OCI-LY7 (cell line): Measurements from ENCODE around the gene ETV1. TPM values are rescaled to one million over a fixed set of nuclear protein-coding genes. Genes with fewer than 3 reads are reported as not detected.

Experiments used
- BruUV-seq: library from RNA; stranded (reverse); fragments of 400-500 nt; replicated peaks from 2 replicates; lab custom pipeline; 2021; lab: Mats Ljungman, UMichigan
- CTCF ChIA-PET: fragments of 300-600 bp; sonication (Branson Sonifier 250); formaldehyde crosslinking; loops from one replicate; lab custom pipeline; 2022; ENCODE audit warnings: antibody characterized with exemption; ENCODE audit not compliant: unreplicated experiment; lab: Charles Lee
- POLR2A ChIA-PET: fragments of 300-600 bp; sonication (Branson Sonifier 250); formaldehyde crosslinking; loops from one replicate; lab custom pipeline; 2022; ENCODE audit warnings: antibody characterized with exemption; lab: Charles Lee
- DNase-seq: peaks from one replicate; pipeline ENCODE4 v3.0.0-alpha.2; 2015; ENCODE audit warnings: low spot score
- H2AFZ ChIP-seq: fragments of 200-600 bp; sonication (generic), shearing (Covaris generic); 2 replicates; pipeline ENCODE4 v1.6.1; 2014; ENCODE audit warnings: mild to moderate bottlenecking, antibody characterized with exemption, low read length, moderate library complexity
- H3K27ac ChIP-seq: fragments of 200-600 bp; sonication (generic); 2 replicates; pipeline ENCODE4 v1.5.1; 2014; ENCODE audit warnings: mixed run types, low read depth, mild to moderate bottlenecking, moderate library complexity, low read length, inconsistent platforms; ENCODE audit not compliant: poor library complexity, severe bottlenecking
- H3K36me3 ChIP-seq: fragments of 200-600 bp; sonication (generic); 2 replicates; pipeline ENCODE4 v1.6.1; 2014; ENCODE audit warnings: mild to moderate bottlenecking, antibody characterized with exemption, low read length, moderate library complexity, mixed read lengths; ENCODE audit not compliant: insufficient read depth
- H3K4me1 ChIP-seq: fragments of 200-600 bp; sonication (generic); 2 replicates; pipeline ENCODE4 v1.5.1; 2014; ENCODE audit warnings: mild to moderate bottlenecking, low read length; ENCODE audit not compliant: insufficient read depth, poor library complexity, severe bottlenecking
- H3K4me2 ChIP-seq: fragments of 200-600 bp; sonication (generic); 2 replicates; pipeline ENCODE4 v1.6.1; 2014; ENCODE audit warnings: mild to moderate bottlenecking, low read length
- H3K4me3 ChIP-seq: fragments of 200-600 bp; sonication (generic); 2 replicates; pipeline ENCODE4 v1.5.1; 2014; ENCODE audit warnings: mild to moderate bottlenecking, low read depth, low read length; ENCODE audit not compliant: poor library complexity, severe bottlenecking
- H3K79me2 ChIP-seq: fragments of 200-600 bp; sonication (generic); 2 replicates; pipeline ENCODE4 v1.6.1; 2016; ENCODE audit warnings: low read depth, mild to moderate bottlenecking, low read length, moderate library complexity, mixed read lengths; ENCODE audit not compliant: insufficient read depth
- H3K9me2 ChIP-seq: fragments of 200-600 bp; sonication (generic); 2 replicates; pipeline ENCODE4 v1.6.1; 2016; ENCODE audit warnings: mild to moderate bottlenecking, low read length, mixed read lengths; ENCODE audit not compliant: insufficient read depth
- H3K9me3 ChIP-seq: fragments of 200-600 bp; sonication (generic); 2 replicates; pipeline ENCODE4 v1.6.1; 2014; ENCODE audit warnings: mild to moderate bottlenecking, mixed run types, low read length, mixed read lengths
- H4K20me1 ChIP-seq: fragments of 200-600 bp; sonication (generic); 2 replicates; pipeline ENCODE4 v1.6.1; 2014; ENCODE audit warnings: mild to moderate bottlenecking, antibody characterized with exemption, low read length, moderate library complexity, mixed read lengths; ENCODE audit not compliant: insufficient read depth
- EZH2phosphoT487 ChIP-seq: fragments of 200-600 bp; sonication (generic); IDR thresholded peaks from 2 replicates; pipeline ENCODE4 v1.6.1; 2018; ENCODE audit warnings: low read depth, borderline replicate concordance, mild to moderate bottlenecking, mixed run types, antibody characterized with exemption, low read length, moderate library complexity, mixed read lengths
- intact Hi-C: fragments of 100-400 bp; cut with micrococcal nuclease; formaldehyde crosslinking; loops from one replicate; pipeline ENCODE4 v1.10.0; 2022; ENCODE audit not compliant: unreplicated experiment
- total RNA-seq, 2 experiments: library from RNA; depleted of rRNA in 1 of 2; stranded (reverse); fragments of >200 nt in 1 of 2; shearing (Covaris generic) in 1 of 2; gene quantifications; 2 replicates each; pipeline ENCODE4 v1.2.3, GENCODE V29; 2014 to 2022
- TF ChIP-seq, protein P1 (sequence below): fragments of 200-600 bp; sonication (generic); conservative IDR thresholded peaks from 2 replicates; pipeline ENCODE4 v1.5.1; 2014; ENCODE audit warnings: mild to moderate bottlenecking, antibody characterized with exemption, low read length, moderate library complexity, mixed read lengths

The ETV1 gene
- total RNA-seq, 2 experiments from 2014 or later: not detected

DNA sequence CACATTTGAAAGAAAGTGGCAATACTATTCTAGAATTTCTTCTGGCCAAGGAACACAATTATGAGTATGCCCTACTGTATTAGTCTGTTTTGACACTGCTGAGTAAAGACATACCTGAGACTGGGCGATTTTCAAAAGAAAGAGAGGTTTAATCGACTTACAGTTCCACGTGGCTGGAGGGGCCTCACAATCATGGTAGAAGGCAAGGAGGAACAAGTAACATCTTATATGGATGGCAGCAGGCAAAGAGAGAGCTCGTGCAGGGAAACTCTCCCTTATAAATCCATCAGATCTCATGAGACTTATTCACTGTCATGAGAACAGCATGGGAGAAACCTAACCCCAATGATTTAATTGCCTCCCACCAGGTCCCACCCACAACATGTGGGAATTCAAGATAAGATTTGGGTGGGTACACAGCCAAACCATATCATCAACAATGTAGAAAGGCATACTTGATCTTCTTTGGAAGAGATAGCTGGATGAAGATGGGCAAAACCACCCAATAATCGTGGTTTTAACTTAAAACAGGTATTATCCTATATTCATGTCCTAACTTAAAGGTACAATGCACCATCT, 113.9 kb downstream of the ETV1 start:
- Histone ChIP-seq H3K4me2 (no peak overlapping the region), H2AFZ (no peak overlapping the region), H3K4me3 (no peak overlapping the region), H3K9me2 (no peaks in the 10 kb centered on the region), H3K9me3 (no peaks in the 10 kb centered on the region), H3K79me2 (no peaks in the 10 kb centered on the region), H3K36me3 (no peaks in the 10 kb centered on the region), H3K27ac (no peak overlapping the region), H4K20me1 (no peaks in the 10 kb centered on the region), H3K4me1 (no peaks in the 10 kb centered on the region)
- BruUV-seq: no TSS peak
- CTCF ChIA-PET: no interaction called here
- no peak for DNase-seq
- intact Hi-C loops: no loop called here
- POLR2A ChIA-PET: interaction anchor here (1.4 kb wide), 1 partner anchor 7 kb away, joined by 3 read pairs; no protein-coding TSS in a partner anchor
- TF ChIP-seq, protein P1, sequence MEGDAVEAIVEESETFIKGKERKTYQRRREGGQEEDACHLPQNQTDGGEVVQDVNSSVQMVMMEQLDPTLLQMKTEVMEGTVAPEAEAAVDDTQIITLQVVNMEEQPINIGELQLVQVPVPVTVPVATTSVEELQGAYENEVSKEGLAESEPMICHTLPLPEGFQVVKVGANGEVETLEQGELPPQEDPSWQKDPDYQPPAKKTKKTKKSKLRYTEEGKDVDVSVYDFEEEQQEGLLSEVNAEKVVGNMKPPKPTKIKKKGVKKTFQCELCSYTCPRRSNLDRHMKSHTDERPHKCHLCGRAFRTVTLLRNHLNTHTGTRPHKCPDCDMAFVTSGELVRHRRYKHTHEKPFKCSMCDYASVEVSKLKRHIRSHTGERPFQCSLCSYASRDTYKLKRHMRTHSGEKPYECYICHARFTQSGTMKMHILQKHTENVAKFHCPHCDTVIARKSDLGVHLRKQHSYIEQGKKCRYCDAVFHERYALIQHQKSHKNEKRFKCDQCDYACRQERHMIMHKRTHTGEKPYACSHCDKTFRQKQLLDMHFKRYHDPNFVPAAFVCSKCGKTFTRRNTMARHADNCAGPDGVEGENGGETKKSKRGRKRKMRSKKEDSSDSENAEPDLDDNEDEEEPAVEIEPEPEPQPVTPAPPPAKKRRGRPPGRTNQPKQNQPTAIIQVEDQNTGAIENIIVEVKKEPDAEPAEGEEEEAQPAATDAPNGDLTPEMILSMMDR: no peak
- TF ChIP-seq EZH2phosphoT487: no peak

DNA sequence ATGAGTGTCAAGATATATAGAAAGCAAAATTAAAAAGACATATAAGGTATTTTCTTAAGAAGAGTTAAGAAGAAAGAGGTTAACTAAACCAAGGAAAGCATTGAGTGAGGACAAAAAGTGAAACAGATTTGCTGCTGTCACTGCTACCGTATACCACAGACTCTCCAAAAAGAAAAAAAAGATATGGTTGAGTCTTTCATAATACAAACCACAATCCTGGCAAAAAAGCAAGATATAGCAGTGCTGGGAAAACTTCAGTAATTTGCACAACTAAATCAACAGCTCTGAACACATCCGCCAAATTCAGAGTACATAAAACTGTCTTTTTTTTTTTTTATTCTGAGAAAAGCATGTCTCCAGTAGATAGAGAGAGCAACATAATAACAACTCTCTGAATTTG, 114.7 kb downstream of the ETV1 start:
- ChIA-PET POLR2A (interaction anchor here (1.4 kb wide), 1 partner anchor 8 kb away, joined by 3 read pairs; no protein-coding TSS in a partner anchor), CTCF (no interaction called here)
- BruUV-seq: no TSS peak
- H3K27ac ChIP-seq: no peak overlapping the region
- H4K20me1 ChIP-seq: no peaks in the 10 kb centered on the region
- intact Hi-C loops: no loop called here
- TF ChIP-seq, protein P1: no peak
- no peak for TF ChIP-seq EZH2phosphoT487
- no peak for DNase-seq
- H3K79me2 ChIP-seq: no peaks in the 10 kb centered on the region
- no peak overlapping the region for H3K4me2 ChIP-seq
- H3K4me1 ChIP-seq: no peaks in the 10 kb centered on the region
- H2AFZ ChIP-seq: no peak overlapping the region
- no peaks in the 10 kb centered on the region for H3K36me3 ChIP-seq
- H3K9me3 ChIP-seq: no peaks in the 10 kb centered on the region
- no peak overlapping the region for H3K4me3 ChIP-seq
- no peaks in the 10 kb centered on the region for H3K9me2 ChIP-seq

DNA sequence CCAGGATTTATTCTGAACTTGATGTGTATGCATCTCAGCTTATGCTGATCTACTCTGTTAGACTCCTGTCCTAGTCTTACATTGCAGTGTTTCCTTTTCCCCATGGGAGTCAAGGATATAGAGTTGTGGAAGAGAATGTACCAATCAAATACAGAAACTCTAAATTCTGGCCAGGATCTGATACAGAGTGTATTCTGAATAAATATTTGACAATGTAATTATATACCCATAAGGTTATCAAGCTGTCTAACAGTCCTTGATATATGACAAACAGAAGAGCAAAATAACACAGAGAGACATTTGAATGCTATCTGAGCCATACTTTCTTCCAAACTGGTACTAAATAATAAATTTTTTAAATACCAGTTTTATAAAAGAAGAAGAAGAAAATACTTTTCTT, 116.8 kb downstream of the ETV1 start:
- Histone ChIP-seq H3K4me3 (no peak overlapping the region), H3K27ac (no peak overlapping the region), H4K20me1 (no peaks in the 10 kb centered on the region), H3K4me1 (no peaks in the 10 kb centered on the region), H2AFZ (no peak overlapping the region), H3K9me3 (no peaks in the 10 kb centered on the region), H3K79me2 (no peaks in the 10 kb centered on the region), H3K4me2 (no peak overlapping the region), H3K36me3 (no peaks in the 10 kb centered on the region), H3K9me2 (no peaks in the 10 kb centered on the region)
- ChIA-PET POLR2A (no interaction called here), CTCF (no interaction called here)
- no TSS peak for BruUV-seq
- intact Hi-C loops: no loop called here
- no peak for DNase-seq
- TF ChIP-seq, protein P1: no peak
- TF ChIP-seq EZH2phosphoT487: no peak
